ENCODE results near the gene PHYH. TPM values are rescaled to one million over a fixed set of nuclear protein-coding genes. Genes with fewer than 3 reads are reported as not detected.

Gene PHYH
- total RNA-seq, 1 experiment from 2014 or later: 22.5 TPM

- TF ChIP-seq AFF4 (CRISPR knock-in tag; IDR thresholded peaks at IDR 0.05; ENCODE audit: borderline replicate concordance) (peak; percentile 35; the same call in 1 of the 2 replicates), TEAD1 (CRISPR knock-in tag; IDR thresholded peaks at IDR 0.05) (peak; percentile 65; the same call in 1 of the 2 replicates), TEAD4 (CRISPR knock-in tag; IDR thresholded peaks at IDR 0.05) (peak; percentile 74; the same call in 1 of the 2 replicates), SMAD3 (CRISPR knock-in tag; IDR thresholded peaks at IDR 0.05; ENCODE audit: borderline replicate concordance) (no peak), ZNF425 (CRISPR knock-in tag; conservative IDR thresholded peaks at IDR 0.05) (no peak), ATF1 (CRISPR knock-in tag; IDR thresholded peaks at IDR 0.05) (no peak), PREB (CRISPR knock-in tag; IDR thresholded peaks at IDR 0.05; ENCODE audit: borderline replicate concordance) (no peak), ZNF423 (CRISPR knock-in tag; IDR thresholded peaks at IDR 0.05) (peak; percentile 96), ZNF416 (CRISPR knock-in tag; IDR thresholded peaks at IDR 0.05) (no peak), MAX (CRISPR knock-in tag; IDR thresholded peaks at IDR 0.05) (peak; percentile 55; the same call in 1 of the 2 replicates), USF2 (CRISPR knock-in tag; IDR thresholded peaks at IDR 0.05) (no peak), SOX15 (CRISPR knock-in tag; IDR thresholded peaks at IDR 0.05) (no peak), ATF3 (CRISPR knock-in tag; conservative IDR thresholded peaks at IDR 0.05) (no peak), FOXK1 (CRISPR knock-in tag; IDR thresholded peaks at IDR 0.05) (peak; percentile 41; the same call in 1 of the 2 replicates), FOXP1 (CRISPR knock-in tag; IDR thresholded peaks at IDR 0.05; ENCODE audit: borderline replicate concordance) (peak; percentile 29; the same call in 1 of the 2 replicates), KAT7 (CRISPR knock-in tag; IDR thresholded peaks at IDR 0.05; ENCODE audit: borderline replicate concordance) (peak; percentile 48; the same call in 1 of the 2 replicates), GRHL2 (CRISPR knock-in tag; IDR thresholded peaks at IDR 0.05; ENCODE audit: insufficient replicate concordance, severe bottlenecking) (no peak), NFE2L1 (CRISPR knock-in tag; IDR thresholded peaks at IDR 0.05) (no peak), FOXP4 (CRISPR knock-in tag; IDR thresholded peaks at IDR 0.05) (peak; percentile 64), EMX1 (CRISPR knock-in tag; IDR thresholded peaks at IDR 0.05) (peak; percentile 17; the same call in 1 of the 2 replicates), TCF7 (CRISPR knock-in tag; IDR thresholded peaks at IDR 0.05; ENCODE audit: low read depth) (no peak)
Measured at GRCh38 chr10:13348216-13349017, 48.6 kb upstream of the PHYH start, which contains the start of gene SEPHS1 (continued).

Measured in WTC11 (cell line).